ENCODE data around the gene B4GALNT3. TPM values are rescaled to one million over a fixed set of nuclear protein-coding genes. Genes with fewer than 3 reads are reported as not detected.

B4GALNT3 gene
- polyA plus RNA-seq, 2 of the 4 experiments (the other 2 are of a cell fraction), result 0.43 to 0.53 TPM

GRCh38 chr12:510071-510825, 50.5 kb downstream of the B4GALNT3 start:
- peak overlapping the region; percentile 47; the same call in 2 of the 3 replicates for H3K4me2 ChIP-seq
- POLR2A ChIA-PET, result no interaction called here
- DNase-seq (ENCODE audit: low read depth in 1 of 2, low spot score in 1 of 2) (peak in 1 of 2 experiments; percentile 18), FAIRE-seq (no peak), ATAC-seq (peak; percentile 61 to 65)
- H3K4me3 ChIP-seq, result no peak overlapping the region
- TF ChIP-seq HES2 (IDR thresholded peaks at IDR 0.05) (no peak), HOXA7 (CRISPR knock-in tag; IDR thresholded peaks at IDR 0.05) (no peak), JUNB (IDR thresholded peaks at IDR 0.05) (no peak), RARB (CRISPR knock-in tag; IDR thresholded peaks at IDR 0.05) (no peak), E2F6 (IDR thresholded peaks at IDR 0.05; ENCODE audit: borderline replicate concordance, low read depth) (no peak), JUN (IDR thresholded peaks at IDR 0.05) (no peak), CTCF (IDR thresholded peaks at IDR 0.05) (no peak), EHF (CRISPR knock-in tag; IDR thresholded peaks at IDR 0.05) (no peak), PBX3 (IDR thresholded peaks at IDR 0.05) (no peak), FOSB (CRISPR knock-in tag; IDR thresholded peaks at IDR 0.05) (no peak), HMGXB4 (CRISPR knock-in tag; IDR thresholded peaks at IDR 0.05; ENCODE audit: borderline replicate concordance) (no peak), BCL3 (IDR thresholded peaks at IDR 0.05) (no peak), RNF2 (IDR thresholded peaks at IDR 0.05; ENCODE audit: borderline replicate concordance, low read depth) (no peak), MAX (IDR thresholded peaks at IDR 0.05) (no peak), ZSCAN20 (CRISPR knock-in tag; IDR thresholded peaks at IDR 0.05) (no peak)
- no peak overlapping the region for H3K27ac ChIP-seq
- peaks cover 6% of the 10 kb centered on the region; the same call in 1 of the 3 replicates for H3K9me3 ChIP-seq
- WGBS (ENCODE audit: missing lambda C conversion rate), result 35% methylated on average over 11 of the region's 12 CpGs
- CTCF ChIA-PET, result interaction anchor here (0.6 to 2.1 kb wide), 4 partner anchors 9 to 55 kb away, joined by 3 to 11 read pairs (median 4); no protein-coding TSS in a partner anchor
- H3K4me1 ChIP-seq, result 0 out of 3 replicates have a peak, but pooled peaks cover 16% of the 10 kb centered on the region

GRCh38 chr12:512933-513332, 53.2 kb downstream of the B4GALNT3 start:
- Histone ChIP-seq H3K9me3 (peaks cover 6% of the 10 kb centered on the region; the same call in 1 of the 3 replicates), H3K4me2 (no peak overlapping the region), H3K4me1 (0 out of 3 replicates have a peak, but pooled peaks cover 16% of the 10 kb centered on the region), H3K27ac (no peak overlapping the region), H3K4me3 (no peak overlapping the region)
- no peak for TF ChIP-seq CBX8 (IDR thresholded peaks at IDR 0.05)
- ChIA-PET POLR2A (no interaction called here), CTCF (no interaction called here)
- FAIRE-seq, result no peak
- ATAC-seq, result no peak
- DNase-seq (ENCODE audit: low read depth in 1 of 2, low spot score in 1 of 2), result no peak
- WGBS (ENCODE audit: missing lambda C conversion rate), result 71% methylated on average over 6 of the region's 6 CpGs
